SK-N-SH treated with all-trans-retinoic acid at 6 μM for 48 hours (cell line): Measurements from ENCODE around the gene FDX2.

Experiments used
- ARNTL ChIP-seq: fragments of 450-650 bp; formaldehyde crosslinking; IDR thresholded peaks from 2 replicates; pipeline ENCODE4 v1.5.0; 2020; ENCODE audit warnings: low read depth, mild to moderate bottlenecking, moderate library complexity, borderline replicate concordance
- ESRRG ChIP-seq: fragments of 250-450 bp; sonication (Bioruptor Pico); IDR thresholded peaks from 2 replicates; pipeline ENCODE4 v1.6.1; 2021; ENCODE audit warnings: mild to moderate bottlenecking
- OSR1 ChIP-seq: fragments of 250-450 bp; sonication (Bioruptor Pico); IDR thresholded peaks from 2 replicates; pipeline ENCODE4 v1.8.0; 2022; ENCODE audit warnings: moderate library complexity, mild to moderate bottlenecking, inconsistent platforms
- RARB ChIP-seq: fragments of 250-450 bp; sonication (Bioruptor Pico); IDR thresholded peaks from 2 replicates; pipeline ENCODE4 v1.8.0; 2021; ENCODE audit warnings: mild to moderate bottlenecking, moderate library complexity
- TOX ChIP-seq: fragments of 250-450 bp; sonication (Bioruptor Pico); IDR thresholded peaks from 2 replicates; pipeline ENCODE4 v1.8.0; 2021; ENCODE audit warnings: mild to moderate bottlenecking, moderate library complexity, borderline replicate concordance
- ZFP3 ChIP-seq: fragments of 250-450 bp; sonication (Bioruptor Pico); IDR thresholded peaks from 2 replicates; pipeline ENCODE4 v1.5.0; 2020; ENCODE audit warnings: mild to moderate bottlenecking, moderate library complexity
- ZFP30 ChIP-seq: fragments of 450-650 bp; formaldehyde crosslinking; IDR thresholded peaks from 2 replicates; pipeline ENCODE4 v1.5.0; 2022; ENCODE audit warnings: mild to moderate bottlenecking, moderate library complexity
- TF ChIP-seq, protein P1 (sequence below): fragments of 250-450 bp; sonication (Bioruptor Pico); IDR thresholded peaks from 2 replicates; pipeline ENCODE4 v1.5.0; 2020; ENCODE audit warnings: mild to moderate bottlenecking, moderate library complexity

DNA sequence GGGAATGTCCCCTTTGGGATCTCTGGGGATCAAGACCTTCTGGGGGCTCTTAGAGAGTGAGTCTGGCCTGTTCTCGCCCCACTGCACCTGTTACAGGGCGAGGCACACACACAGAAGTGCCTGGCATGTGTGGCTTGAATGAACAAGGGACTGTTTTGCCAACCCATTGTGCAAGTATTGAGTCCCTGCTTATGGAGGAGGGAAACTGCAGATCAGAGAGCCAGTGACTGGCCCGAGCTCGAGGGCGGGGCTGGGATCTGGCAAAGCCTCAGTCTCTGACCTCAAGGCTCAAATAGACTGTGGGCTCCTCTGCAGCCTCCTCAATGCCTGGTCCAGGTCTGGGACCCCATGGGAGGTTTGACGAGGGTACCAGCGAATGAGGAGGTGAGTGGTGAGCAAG lies 12.0 kb upstream of the FDX2 start:
- TF ChIP-seq ZFP3 (CRISPR knock-in tag) = no peak
- TF ChIP-seq ESRRG (CRISPR knock-in tag) = no peak
- TF ChIP-seq ZFP30 (CRISPR knock-in tag) = no peak
- TF ChIP-seq, protein P1, sequence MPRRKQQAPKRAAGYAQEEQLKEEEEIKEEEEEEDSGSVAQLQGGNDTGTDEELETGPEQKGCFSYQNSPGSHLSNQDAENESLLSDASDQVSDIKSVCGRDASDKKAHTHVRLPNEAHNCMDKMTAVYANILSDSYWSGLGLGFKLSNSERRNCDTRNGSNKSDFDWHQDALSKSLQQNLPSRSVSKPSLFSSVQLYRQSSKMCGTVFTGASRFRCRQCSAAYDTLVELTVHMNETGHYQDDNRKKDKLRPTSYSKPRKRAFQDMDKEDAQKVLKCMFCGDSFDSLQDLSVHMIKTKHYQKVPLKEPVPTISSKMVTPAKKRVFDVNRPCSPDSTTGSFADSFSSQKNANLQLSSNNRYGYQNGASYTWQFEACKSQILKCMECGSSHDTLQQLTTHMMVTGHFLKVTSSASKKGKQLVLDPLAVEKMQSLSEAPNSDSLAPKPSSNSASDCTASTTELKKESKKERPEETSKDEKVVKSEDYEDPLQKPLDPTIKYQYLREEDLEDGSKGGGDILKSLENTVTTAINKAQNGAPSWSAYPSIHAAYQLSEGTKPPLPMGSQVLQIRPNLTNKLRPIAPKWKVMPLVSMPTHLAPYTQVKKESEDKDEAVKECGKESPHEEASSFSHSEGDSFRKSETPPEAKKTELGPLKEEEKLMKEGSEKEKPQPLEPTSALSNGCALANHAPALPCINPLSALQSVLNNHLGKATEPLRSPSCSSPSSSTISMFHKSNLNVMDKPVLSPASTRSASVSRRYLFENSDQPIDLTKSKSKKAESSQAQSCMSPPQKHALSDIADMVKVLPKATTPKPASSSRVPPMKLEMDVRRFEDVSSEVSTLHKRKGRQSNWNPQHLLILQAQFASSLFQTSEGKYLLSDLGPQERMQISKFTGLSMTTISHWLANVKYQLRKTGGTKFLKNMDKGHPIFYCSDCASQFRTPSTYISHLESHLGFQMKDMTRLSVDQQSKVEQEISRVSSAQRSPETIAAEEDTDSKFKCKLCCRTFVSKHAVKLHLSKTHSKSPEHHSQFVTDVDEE (CRISPR knock-in tag) = no peak
- TF ChIP-seq OSR1 (CRISPR knock-in tag) = no peak
- TF ChIP-seq RARB = no peak
- no peak for TF ChIP-seq TOX
- no peak for TF ChIP-seq ARNTL (CRISPR knock-in tag)
